ENCODE results near the gene GRIK5.

GRCh38 chr19:41957161-41957837 lies 112.7 kb downstream of the GRIK5 start:
- TF ChIP-seq CTCF (IDR thresholded peaks at IDR 0.05; ENCODE audit: low read length) (no peak), EZH2 (IDR thresholded peaks at IDR 0.05; ENCODE audit: borderline replicate concordance, low read length) (no peak)

All from OCI-LY1 (cell line).